Panc1 (cell line): ENCODE results near the gene HTR3B.

Experiments used
- CTCF ChIP-seq: fragments of 450-650 bp; IDR thresholded peaks from 2 replicates; pipeline ENCODE4 v1.5.1; 2017; ENCODE audit warnings: mild to moderate bottlenecking
- POLR2AphosphoS5 ChIP-seq: IDR thresholded peaks from 2 replicates; pipeline ENCODE4 v1.6.1; 2012; ENCODE audit warnings: mild to moderate bottlenecking, low read depth, low read length, moderate library complexity
- REST ChIP-seq, 2 experiments: IDR thresholded peaks; 2 replicates each; pipeline ENCODE4 v1.6.1; 2011 to 2012; ENCODE audit warnings: low read depth in 2 of 2, control low read depth in 1 of 2, low read length in 1 of 2, mild to moderate bottlenecking in 1 of 2, moderate library complexity in 1 of 2; ENCODE audit not compliant: insufficient read depth in 1 of 2
- SIN3A ChIP-seq: IDR thresholded peaks from 2 replicates; pipeline ENCODE4 v1.6.1; 2012; ENCODE audit warnings: low read depth, mild to moderate bottlenecking, low read length, moderate library complexity, borderline replicate concordance; ENCODE audit not compliant: insufficient read depth
- TCF7L2 ChIP-seq: IDR thresholded peaks from 2 replicates; pipeline ENCODE4 v1.6.1; 2011; ENCODE audit warnings: mild to moderate bottlenecking, low read depth, low read length, inconsistent platforms

- TF ChIP-seq CTCF: no peak
- no peak for TF ChIP-seq POLR2AphosphoS5
- TF ChIP-seq REST (IDR thresholded peaks at IDR 0.05; ENCODE audit: insufficient read depth in 1 of 2, low read depth in 2 of 2, low read length in 1 of 2): no peak
- no peak for TF ChIP-seq TCF7L2
- no peak for TF ChIP-seq SIN3A
Observed at GRCh38 chr11:113977071-113977490, 72.5 kb downstream of the HTR3B start.
